ENCODE measurements around the gene IL31RA. TPM values are rescaled to one million over a fixed set of nuclear protein-coding genes. Genes with fewer than 3 reads are reported as not detected.

Gene IL31RA
- total and polyA plus RNA-seq, 2 experiments from 2014 or later, result not detected

DNA sequence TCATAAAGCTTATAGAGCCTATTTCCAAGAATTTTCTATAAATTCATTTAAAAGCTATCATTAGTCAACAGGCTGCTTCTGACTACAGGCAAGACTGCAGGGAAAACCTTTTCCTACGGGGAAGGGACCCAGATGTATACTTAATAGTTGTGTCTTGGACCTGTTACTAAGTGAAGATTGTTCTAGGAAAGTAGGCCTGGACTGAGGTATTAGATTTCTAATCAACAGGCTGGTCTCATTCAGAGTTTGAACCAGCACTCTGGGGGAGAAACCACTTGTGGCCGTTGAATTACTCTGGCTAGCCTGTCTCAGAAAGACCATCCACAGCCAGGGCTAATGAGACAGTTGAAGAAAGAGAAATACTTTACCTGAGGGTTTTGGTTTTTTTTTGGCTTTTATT lies 83.6 kb downstream of the IL31RA start:
- no peak overlapping the region for H3K27ac ChIP-seq (ENCODE audit: low read depth)
- H3K36me3 ChIP-seq (ENCODE audit: insufficient read depth), result no peaks in the 10 kb centered on the region
- H3K9me3 Mint-ChIP-seq, result no peaks in the 10 kb centered on the region; the same call in 2 of the 3 replicates
- H3K4me3 Mint-ChIP-seq, result no peak overlapping the region
- no peaks in the 10 kb centered on the region for H3K4me1 Mint-ChIP-seq
- no peaks in the 10 kb centered on the region for H3K36me3 Mint-ChIP-seq (ENCODE audit: low read depth)
- H3K9me2 ChIP-seq (ENCODE audit: insufficient read depth), result no peaks in the 10 kb centered on the region
- H3K79me2 ChIP-seq (replicated peaks; ENCODE audit: insufficient read depth), result no peaks in the 10 kb centered on the region
- no peak overlapping the region for H2AFZ ChIP-seq
- ATAC-seq (no peak), DNase-seq (ENCODE audit: low spot score) (no peak)
- H3K27ac Mint-ChIP-seq, result no peak overlapping the region
- H3F3A ChIP-seq (replicated peaks; ENCODE audit: low read depth), result no peaks in the 10 kb centered on the region
- TF ChIP-seq CREB1 (CRISPR knock-in tag; IDR thresholded peaks at IDR 0.05; ENCODE audit: low read depth) (no peak), NANOG (IDR thresholded peaks at IDR 0.05; ENCODE audit: borderline replicate concordance) (no peak)
- H3K27me3 ChIP-seq (ENCODE audit: insufficient read depth), result no peaks in the 10 kb centered on the region
- H3K4me3 ChIP-seq, result no peak overlapping the region
- H3K27me3 Mint-ChIP-seq (ENCODE audit: insufficient read depth, low read depth, poor library complexity), result peaks cover 3% of the 10 kb centered on the region
- H3K4me2 ChIP-seq, result no peak overlapping the region
- H4K20me1 ChIP-seq (replicated peaks; ENCODE audit: insufficient read depth), result no peaks in the 10 kb centered on the region
- H3K4me1 ChIP-seq (ENCODE audit: insufficient read depth), result no peaks in the 10 kb centered on the region

DNA sequence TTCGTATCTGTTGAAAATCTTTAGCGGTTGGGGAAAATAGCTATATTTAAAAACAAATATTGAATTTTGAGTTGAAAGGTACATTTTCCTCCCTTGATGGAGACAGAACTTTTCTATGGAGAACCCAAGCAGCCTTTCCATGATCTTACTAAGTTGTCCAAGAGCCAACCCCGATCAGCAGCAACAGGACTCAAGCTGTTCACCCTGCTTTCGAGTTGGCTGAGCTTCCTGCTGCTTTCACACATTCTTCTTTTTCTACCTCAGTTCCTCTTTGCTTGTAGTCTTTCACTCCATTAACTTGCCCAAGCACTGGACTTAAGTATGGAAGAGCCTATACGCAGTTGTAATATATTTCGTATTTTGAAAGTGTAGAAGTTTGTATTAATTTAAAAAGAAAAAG lies 84.2 kb downstream of the IL31RA start:
- ATAC-seq (no peak), DNase-seq (ENCODE audit: low spot score) (no peak)
- H3K79me2 ChIP-seq (replicated peaks; ENCODE audit: insufficient read depth), result no peaks in the 10 kb centered on the region
- no peaks in the 10 kb centered on the region for H3K9me2 ChIP-seq (ENCODE audit: insufficient read depth)
- H3K36me3 ChIP-seq (ENCODE audit: insufficient read depth), result peaks cover under 1% of the 10 kb centered on the region; the same call in 1 of the 2 replicates
- H3K9me3 Mint-ChIP-seq, result no peaks in the 10 kb centered on the region; the same call in 2 of the 3 replicates
- H2AFZ ChIP-seq, result no peak overlapping the region
- H3K4me2 ChIP-seq, result no peak overlapping the region
- no peak overlapping the region for H3K4me3 ChIP-seq
- no peak overlapping the region for H3K27ac Mint-ChIP-seq
- no peaks in the 10 kb centered on the region for H3F3A ChIP-seq (replicated peaks; ENCODE audit: low read depth)
- no peaks in the 10 kb centered on the region for H3K27me3 Mint-ChIP-seq (ENCODE audit: insufficient read depth, low read depth, poor library complexity)
- H3K4me1 Mint-ChIP-seq, result no peaks in the 10 kb centered on the region
- H3K4me1 ChIP-seq (ENCODE audit: insufficient read depth), result no peaks in the 10 kb centered on the region
- H3K27ac ChIP-seq (ENCODE audit: low read depth), result no peak overlapping the region
- no peaks in the 10 kb centered on the region for H3K36me3 Mint-ChIP-seq (ENCODE audit: low read depth)
- no peak overlapping the region for H3K4me3 Mint-ChIP-seq
- H3K27me3 ChIP-seq (ENCODE audit: insufficient read depth), result no peaks in the 10 kb centered on the region
- H4K20me1 ChIP-seq (replicated peaks; ENCODE audit: insufficient read depth), result no peaks in the 10 kb centered on the region
- no peak for TF ChIP-seq ZNF331 (CRISPR knock-in tag; IDR thresholded peaks at IDR 0.05; ENCODE audit: low read depth)
- no peak for TF ChIP-seq CREB1 (CRISPR knock-in tag; IDR thresholded peaks at IDR 0.05; ENCODE audit: low read depth)
- no peak for TF ChIP-seq JUNB (IDR thresholded peaks at IDR 0.05; ENCODE audit: unreplicated experiment)
- TF ChIP-seq STAT1 (IDR thresholded peaks at IDR 0.05; ENCODE audit: unreplicated experiment), result no peak
- no peak for TF ChIP-seq EZH2 (IDR thresholded peaks at IDR 0.05; ENCODE audit: low read depth, unreplicated experiment)
- TF ChIP-seq, protein P1, sequence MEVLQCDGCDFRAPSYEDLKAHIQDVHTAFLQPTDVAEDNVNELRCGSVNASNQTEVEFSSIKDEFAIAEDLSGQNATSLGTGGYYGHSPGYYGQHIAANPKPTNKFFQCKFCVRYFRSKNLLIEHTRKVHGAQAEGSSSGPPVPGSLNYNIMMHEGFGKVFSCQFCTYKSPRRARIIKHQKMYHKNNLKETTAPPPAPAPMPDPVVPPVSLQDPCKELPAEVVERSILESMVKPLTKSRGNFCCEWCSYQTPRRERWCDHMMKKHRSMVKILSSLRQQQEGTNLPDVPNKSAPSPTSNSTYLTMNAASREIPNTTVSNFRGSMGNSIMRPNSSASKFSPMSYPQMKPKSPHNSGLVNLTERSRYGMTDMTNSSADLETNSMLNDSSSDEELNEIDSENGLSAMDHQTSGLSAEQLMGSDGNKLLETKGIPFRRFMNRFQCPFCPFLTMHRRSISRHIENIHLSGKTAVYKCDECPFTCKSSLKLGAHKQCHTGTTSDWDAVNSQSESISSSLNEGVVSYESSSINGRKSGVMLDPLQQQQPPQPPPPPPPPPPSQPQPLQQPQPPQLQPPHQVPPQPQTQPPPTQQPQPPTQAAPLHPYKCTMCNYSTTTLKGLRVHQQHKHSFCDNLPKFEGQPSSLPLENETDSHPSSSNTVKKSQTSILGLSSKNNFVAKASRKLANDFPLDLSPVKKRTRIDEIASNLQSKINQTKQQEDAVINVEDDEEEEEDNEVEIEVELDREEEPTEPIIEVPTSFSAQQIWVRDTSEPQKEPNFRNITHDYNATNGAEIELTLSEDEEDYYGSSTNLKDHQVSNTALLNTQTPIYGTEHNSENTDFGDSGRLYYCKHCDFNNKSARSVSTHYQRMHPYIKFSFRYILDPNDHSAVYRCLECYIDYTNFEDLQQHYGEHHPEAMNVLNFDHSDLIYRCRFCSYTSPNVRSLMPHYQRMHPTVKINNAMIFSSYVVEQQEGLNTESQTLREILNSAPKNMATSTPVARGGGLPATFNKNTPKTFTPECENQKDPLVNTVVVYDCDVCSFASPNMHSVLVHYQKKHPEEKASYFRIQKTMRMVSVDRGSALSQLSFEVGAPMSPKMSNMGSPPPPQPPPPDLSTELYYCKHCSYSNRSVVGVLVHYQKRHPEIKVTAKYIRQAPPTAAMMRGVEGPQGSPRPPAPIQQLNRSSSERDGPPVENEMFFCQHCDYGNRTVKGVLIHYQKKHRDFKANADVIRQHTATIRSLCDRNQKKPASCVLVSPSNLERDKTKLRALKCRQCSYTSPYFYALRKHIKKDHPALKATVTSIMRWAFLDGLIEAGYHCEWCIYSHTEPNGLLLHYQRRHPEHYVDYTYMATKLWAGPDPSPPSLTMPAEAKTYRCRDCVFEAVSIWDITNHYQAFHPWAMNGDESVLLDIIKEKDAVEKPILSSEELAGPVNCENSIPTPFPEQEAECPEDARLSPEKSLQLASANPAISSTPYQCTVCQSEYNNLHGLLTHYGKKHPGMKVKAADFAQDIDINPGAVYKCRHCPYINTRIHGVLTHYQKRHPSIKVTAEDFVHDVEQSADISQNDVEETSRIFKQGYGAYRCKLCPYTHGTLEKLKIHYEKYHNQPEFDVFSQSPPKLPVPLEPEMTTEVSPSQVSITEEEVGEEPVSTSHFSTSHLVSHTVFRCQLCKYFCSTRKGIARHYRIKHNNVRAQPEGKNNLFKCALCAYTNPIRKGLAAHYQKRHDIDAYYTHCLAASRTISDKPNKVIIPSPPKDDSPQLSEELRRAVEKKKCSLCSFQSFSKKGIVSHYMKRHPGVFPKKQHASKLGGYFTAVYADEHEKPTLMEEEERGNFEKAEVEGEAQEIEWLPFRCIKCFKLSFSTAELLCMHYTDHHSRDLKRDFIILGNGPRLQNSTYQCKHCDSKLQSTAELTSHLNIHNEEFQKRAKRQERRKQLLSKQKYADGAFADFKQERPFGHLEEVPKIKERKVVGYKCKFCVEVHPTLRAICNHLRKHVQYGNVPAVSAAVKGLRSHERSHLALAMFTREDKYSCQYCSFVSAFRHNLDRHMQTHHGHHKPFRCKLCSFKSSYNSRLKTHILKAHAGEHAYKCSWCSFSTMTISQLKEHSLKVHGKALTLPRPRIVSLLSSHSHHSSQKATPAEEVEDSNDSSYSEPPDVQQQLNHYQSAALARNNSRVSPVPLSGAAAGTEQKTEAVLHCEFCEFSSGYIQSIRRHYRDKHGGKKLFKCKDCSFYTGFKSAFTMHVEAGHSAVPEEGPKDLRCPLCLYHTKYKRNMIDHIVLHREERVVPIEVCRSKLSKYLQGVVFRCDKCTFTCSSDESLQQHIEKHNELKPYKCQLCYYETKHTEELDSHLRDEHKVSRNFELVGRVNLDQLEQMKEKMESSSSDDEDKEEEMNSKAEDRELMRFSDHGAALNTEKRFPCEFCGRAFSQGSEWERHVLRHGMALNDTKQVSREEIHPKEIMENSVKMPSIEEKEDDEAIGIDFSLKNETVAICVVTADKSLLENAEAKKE (CRISPR knock-in tag; IDR thresholded peaks at IDR 0.05), result no peak
- TF ChIP-seq, protein P2, sequence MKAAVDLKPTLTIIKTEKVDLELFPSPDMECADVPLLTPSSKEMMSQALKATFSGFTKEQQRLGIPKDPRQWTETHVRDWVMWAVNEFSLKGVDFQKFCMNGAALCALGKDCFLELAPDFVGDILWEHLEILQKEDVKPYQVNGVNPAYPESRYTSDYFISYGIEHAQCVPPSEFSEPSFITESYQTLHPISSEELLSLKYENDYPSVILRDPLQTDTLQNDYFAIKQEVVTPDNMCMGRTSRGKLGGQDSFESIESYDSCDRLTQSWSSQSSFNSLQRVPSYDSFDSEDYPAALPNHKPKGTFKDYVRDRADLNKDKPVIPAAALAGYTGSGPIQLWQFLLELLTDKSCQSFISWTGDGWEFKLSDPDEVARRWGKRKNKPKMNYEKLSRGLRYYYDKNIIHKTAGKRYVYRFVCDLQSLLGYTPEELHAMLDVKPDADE (IDR thresholded peaks at IDR 0.05), result no peak
- TF ChIP-seq POLR2AphosphoS5 (IDR thresholded peaks at IDR 0.05; ENCODE audit: low read depth), result no peak
- TF ChIP-seq, protein P3, sequence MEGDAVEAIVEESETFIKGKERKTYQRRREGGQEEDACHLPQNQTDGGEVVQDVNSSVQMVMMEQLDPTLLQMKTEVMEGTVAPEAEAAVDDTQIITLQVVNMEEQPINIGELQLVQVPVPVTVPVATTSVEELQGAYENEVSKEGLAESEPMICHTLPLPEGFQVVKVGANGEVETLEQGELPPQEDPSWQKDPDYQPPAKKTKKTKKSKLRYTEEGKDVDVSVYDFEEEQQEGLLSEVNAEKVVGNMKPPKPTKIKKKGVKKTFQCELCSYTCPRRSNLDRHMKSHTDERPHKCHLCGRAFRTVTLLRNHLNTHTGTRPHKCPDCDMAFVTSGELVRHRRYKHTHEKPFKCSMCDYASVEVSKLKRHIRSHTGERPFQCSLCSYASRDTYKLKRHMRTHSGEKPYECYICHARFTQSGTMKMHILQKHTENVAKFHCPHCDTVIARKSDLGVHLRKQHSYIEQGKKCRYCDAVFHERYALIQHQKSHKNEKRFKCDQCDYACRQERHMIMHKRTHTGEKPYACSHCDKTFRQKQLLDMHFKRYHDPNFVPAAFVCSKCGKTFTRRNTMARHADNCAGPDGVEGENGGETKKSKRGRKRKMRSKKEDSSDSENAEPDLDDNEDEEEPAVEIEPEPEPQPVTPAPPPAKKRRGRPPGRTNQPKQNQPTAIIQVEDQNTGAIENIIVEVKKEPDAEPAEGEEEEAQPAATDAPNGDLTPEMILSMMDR (conservative IDR thresholded peaks at IDR 0.05; ENCODE audit: low read depth in 2 of 2), result no peak
